Thyroid gland (tissue), 4 donors: Measurements from ENCODE around the gene HHIPL1. TPM values are rescaled to one million over a fixed set of nuclear protein-coding genes. Genes with fewer than 3 reads are reported as not detected.
"Not testable (repeated sequence)": the region's sequence is repeated elsewhere in the genome, so short reads cannot be mapped to it uniquely, and the experiment has no call there.

Experiments used
- DNase-seq, 2 donors: peaks; one replicate each; pipeline ENCODE4 v3.0.0-alpha.2; 2019
- H3K27ac ChIP-seq, 3 donors: fragments of 200-600 bp; sonication (generic); 1 replicate in 2 of 3; 2 replicates in 1 of 3; pipeline ENCODE4 v1.5.1; 2016 to 2019; ENCODE audit warnings: mild to moderate bottlenecking in 1 of 3, moderate library complexity in 1 of 3
- H3K27me3 ChIP-seq: fragments of 200-600 bp; sonication (generic); one replicate; pipeline ENCODE4 v1.5.1; 2019
- H3K36me3 ChIP-seq, 2 donors: fragments of 200-600 bp; sonication (generic); one replicate each; pipeline ENCODE4 v1.5.1; 2016 to 2019
- H3K4me1 ChIP-seq, 2 donors: fragments of 200-600 bp; sonication (generic); one replicate each; pipeline ENCODE4 v1.5.1; 2017 to 2019
- H3K4me3 ChIP-seq, 3 donors: fragments of 200-600 bp; sonication (generic); replicated peaks in 1 of 3; 1 replicate in 2 of 3; 2 replicates in 1 of 3; pipeline ENCODE4 v1.5.1; 2016; ENCODE audit warnings: mild to moderate bottlenecking in 1 of 3
- H3K9me3 ChIP-seq: fragments of 200-600 bp; sonication (generic); one replicate; pipeline ENCODE4 v1.5.1; 2017
- POLR2A ChIP-seq, 2 donors: fragments of 450-650 bp; IDR thresholded peaks; one replicate each; pipeline ENCODE4 v1.6.1; 2017; ENCODE audit warnings: antibody characterized with exemption in 2 of 2, mild to moderate bottlenecking in 2 of 2, moderate library complexity in 1 of 2
- WGBS, 2 donors: methylation state at CpG; one replicate each; pipeline ENCODE4 v1.1.5; 2017; 5-methylcytosine and 5-hydroxymethylcytosine counted together
- intact Hi-C: fragments of 100-400 bp; cut with DNase I; formaldehyde crosslinking; loops from one replicate; pipeline ENCODE4 v1.15.1; 2023
- total RNA-seq, 4 donors: library from RNA; depleted of rRNA; stranded (reverse); fragments of >200 nt; gene quantifications; one replicate each; pipeline ENCODE4 v1.2.3, GENCODE V29; 2016
- TF ChIP-seq, protein P1 (sequence below), 6 experiments: fragments of 200-600 bp in 3 of 6; fragments of 450-650 bp in 3 of 6; sonication (generic) in 3 of 6; IDR thresholded peaks; one replicate each; pipeline ENCODE4 v1.5.1; 2016 to 2019; ENCODE audit warnings: antibody characterized with exemption in 6 of 6, mild to moderate bottlenecking in 2 of 6, inconsistent platforms in 1 of 6, moderate library complexity in 1 of 6

Gene HHIPL1
- total RNA-seq, 4 donors from 2014 or later: 0.98 to 2.7 (median 1.1) TPM

GRCh38 chr14:99658218-99658845, 13.4 kb downstream of the HHIPL1 start:
- no peaks in the 10 kb centered on the region for H3K36me3 ChIP-seq
- H3K9me3 ChIP-seq: no peaks in the 10 kb centered on the region
- no peak for DNase-seq
- intact Hi-C loops: no loop called here
- H3K27me3 ChIP-seq: peaks cover 13% of the 10 kb centered on the region
- TF ChIP-seq, protein P1, sequence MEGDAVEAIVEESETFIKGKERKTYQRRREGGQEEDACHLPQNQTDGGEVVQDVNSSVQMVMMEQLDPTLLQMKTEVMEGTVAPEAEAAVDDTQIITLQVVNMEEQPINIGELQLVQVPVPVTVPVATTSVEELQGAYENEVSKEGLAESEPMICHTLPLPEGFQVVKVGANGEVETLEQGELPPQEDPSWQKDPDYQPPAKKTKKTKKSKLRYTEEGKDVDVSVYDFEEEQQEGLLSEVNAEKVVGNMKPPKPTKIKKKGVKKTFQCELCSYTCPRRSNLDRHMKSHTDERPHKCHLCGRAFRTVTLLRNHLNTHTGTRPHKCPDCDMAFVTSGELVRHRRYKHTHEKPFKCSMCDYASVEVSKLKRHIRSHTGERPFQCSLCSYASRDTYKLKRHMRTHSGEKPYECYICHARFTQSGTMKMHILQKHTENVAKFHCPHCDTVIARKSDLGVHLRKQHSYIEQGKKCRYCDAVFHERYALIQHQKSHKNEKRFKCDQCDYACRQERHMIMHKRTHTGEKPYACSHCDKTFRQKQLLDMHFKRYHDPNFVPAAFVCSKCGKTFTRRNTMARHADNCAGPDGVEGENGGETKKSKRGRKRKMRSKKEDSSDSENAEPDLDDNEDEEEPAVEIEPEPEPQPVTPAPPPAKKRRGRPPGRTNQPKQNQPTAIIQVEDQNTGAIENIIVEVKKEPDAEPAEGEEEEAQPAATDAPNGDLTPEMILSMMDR (IDR thresholded peaks at IDR 0.05): no peak
- TF ChIP-seq POLR2A (IDR thresholded peaks at IDR 0.05): no peak
- H3K4me1 ChIP-seq: peaks cover 0 to 10% of the 10 kb centered on the region in 2 donors
- no peak overlapping the region for H3K27ac ChIP-seq
- WGBS, 2 donors: 71 to 77% methylated on average over 15 of the region's 15 CpGs
- no peak overlapping the region for H3K4me3 ChIP-seq

GRCh38 chr14:99659333-99659741, 14.4 kb downstream of the HHIPL1 start:
- 25% methylated on average over 36 of the region's 58 CpGs; no CpG with 5 or more reads in 1 of the 2 donors for WGBS, 2 donors
- DNase-seq: peak in 1 of 2 donors; percentile 8
- Histone ChIP-seq H3K4me3 (no peak overlapping the region), H3K9me3 (no peaks in the 10 kb centered on the region), H3K27me3 (peaks cover 13% of the 10 kb centered on the region), H3K4me1 (peaks cover 0 to 10% of the 10 kb centered on the region in 2 donors), H3K27ac (no peak overlapping the region), H3K36me3 (no peaks in the 10 kb centered on the region)
- intact Hi-C loops: no loop called here
- TF ChIP-seq POLR2A (IDR thresholded peaks at IDR 0.05): no peak
- TF ChIP-seq, protein P1 (IDR thresholded peaks at IDR 0.05): no peak

- 25 to 36% methylated on average over 27 to 36 of the region's 37 CpGs for WGBS, 2 donors
Measured at GRCh38 chr14:99660006-99660566, 15.2 kb downstream of the HHIPL1 start.

GRCh38 chr14:99660794-99661193, 15.9 kb downstream of the HHIPL1 start:
- H3K9me3 ChIP-seq: no peaks in the 10 kb centered on the region
- no peaks in the 10 kb centered on the region for H3K36me3 ChIP-seq
- no peak overlapping the region for H3K27ac ChIP-seq
- intact Hi-C loops: no loop called here
- DNase-seq: no peak
- H3K27me3 ChIP-seq: peaks cover 13% of the 10 kb centered on the region
- H3K4me1 ChIP-seq: peaks cover 0 to 10% of the 10 kb centered on the region in 2 donors
- no peak overlapping the region for H3K4me3 ChIP-seq
- no peak for TF ChIP-seq POLR2A (IDR thresholded peaks at IDR 0.05)
- TF ChIP-seq, protein P1 (IDR thresholded peaks at IDR 0.05): no peak
- 81 to 82% methylated on average over 3 to 4 of the region's 4 CpGs for WGBS, 2 donors

More at GRCh38 chr14:99660006-99660566, 15.2 kb downstream of the HHIPL1 start:
- no peak overlapping the region for H3K27ac ChIP-seq
- no peaks in the 10 kb centered on the region for H3K36me3 ChIP-seq
- H3K4me3 ChIP-seq: no peak overlapping the region
- peak; percentile 14 to 24 for DNase-seq
- H3K4me1 ChIP-seq: peaks cover 0 to 10% of the 10 kb centered on the region in 2 donors
- H3K9me3 ChIP-seq: no peaks in the 10 kb centered on the region
- intact Hi-C loops: no loop called here
- H3K27me3 ChIP-seq: peaks cover 13% of the 10 kb centered on the region
- no peak for TF ChIP-seq POLR2A (IDR thresholded peaks at IDR 0.05)
- TF ChIP-seq, protein P1 (IDR thresholded peaks at IDR 0.05): no peak

- intact Hi-C loops, H3K27ac ChIP-seq, H3K36me3 ChIP-seq, H3K9me3 ChIP-seq, H3K4me3 ChIP-seq, DNase-seq: not testable (repeated sequence)
- peaks cover 0 to 10% of the 10 kb centered on the region in 2 donors for H3K4me1 ChIP-seq
- H3K27me3 ChIP-seq: peaks cover 13% of the 10 kb centered on the region
Measured at GRCh38 chr14:99661206-99661605, 16.3 kb downstream of the HHIPL1 start.
